H1 (cell line): ENCODE measurements around the gene MROH2B. TPM values are rescaled to one million over a fixed set of nuclear protein-coding genes. Genes with fewer than 3 reads are reported as not detected.
"Not testable (repeated sequence)": the region's sequence is repeated elsewhere in the genome, so short reads cannot be mapped to it uniquely, and the experiment has no call there.

Experiments used
- CTCF ChIA-PET: fragments of 300-600 bp; sonication (Branson Sonifier 250); formaldehyde crosslinking; loops from one replicate; lab custom pipeline; 2021; ENCODE audit not compliant: partially characterized antibody; lab: Charles Lee
- POLR2A ChIA-PET: fragments of 300-600 bp; sonication (Branson Sonifier 250); formaldehyde crosslinking; loops from one replicate; lab custom pipeline; 2021; ENCODE audit warnings: inconsistent platforms; ENCODE audit not compliant: partially characterized antibody; lab: Charles Lee
- DNase-seq, 2 experiments: peaks; one replicate each; pipeline versions ENCODE4 v3.0.0 to v3.0.0-alpha.2; 2010 to 2022; ENCODE audit warnings: low spot score in 2 of 2, low read depth in 1 of 2, mixed read lengths in 1 of 2
- FAIRE-seq: peaks from 2 replicates; lab custom pipeline; 2011; peaks lifted over from hg19 to GRCh38; lab: Jason Lieb, UNC
- H2AFZ ChIP-seq: 2 replicates; pipeline ENCODE4 v1.8.1; 2012; ENCODE audit warnings: low read length, inconsistent platforms
- H2AK5ac ChIP-seq: 2 replicates; pipeline ENCODE4 v1.6.1; 2013; ENCODE audit warnings: low read depth, low read length
- H2BK120ac ChIP-seq: replicated peaks from 2 replicates; pipeline ENCODE3; 2013; ENCODE audit warnings: low read depth, low read length, inconsistent platforms
- H2BK12ac ChIP-seq: 2 replicates; pipeline ENCODE4 v1.6.1; 2013; ENCODE audit warnings: low read depth, low read length
- H2BK15ac ChIP-seq: 2 replicates; pipeline ENCODE4 v1.6.1; 2013; ENCODE audit warnings: low read length
- H2BK20ac ChIP-seq: 2 replicates; pipeline ENCODE4 v1.6.1; 2013; ENCODE audit warnings: low read length
- H2BK5ac ChIP-seq: 2 replicates; pipeline ENCODE4 v1.6.1; 2013; ENCODE audit warnings: low read depth, low read length
- H3K14ac ChIP-seq: 2 replicates; pipeline ENCODE4 v1.6.1; 2013; ENCODE audit warnings: inconsistent platforms; ENCODE audit not compliant: insufficient read length
- H3K18ac ChIP-seq: 2 replicates; pipeline ENCODE4 v1.6.1; 2013; ENCODE audit warnings: low read length; ENCODE audit errors: extremely low read depth
- H3K23ac ChIP-seq: 2 replicates; pipeline ENCODE4 v1.6.1; 2013; ENCODE audit warnings: inconsistent platforms; ENCODE audit not compliant: insufficient read length
- H3K23me2 ChIP-seq: 2 replicates; pipeline ENCODE4 v1.6.1; 2013; ENCODE audit warnings: low read depth, low read length
- H3K27ac ChIP-seq: 2 replicates; pipeline ENCODE4 v1.6.1; 2011; ENCODE audit warnings: low read depth, low read length, inconsistent platforms
- H3K27me3 ChIP-seq, 4 experiments: replicated peaks in 1 of 4; 1 replicate in 1 of 4; 2 replicates in 3 of 4; pipeline versions ENCODE4 v1.6.1 to v1.8.1; 2011 to 2013; ENCODE audit warnings: low read length in 3 of 4, mild to moderate bottlenecking in 3 of 4, inconsistent platforms in 2 of 4, mixed read lengths in 2 of 4, moderate library complexity in 1 of 4; ENCODE audit not compliant: control insufficient read depth in 3 of 4, insufficient read depth in 3 of 4; ENCODE audit errors: extremely low read depth in 1 of 4
- H3K36me3 ChIP-seq, 4 experiments: 2 replicates each; pipeline versions ENCODE4 v1.6.1 to v1.8.1; 2011 to 2013; ENCODE audit warnings: mild to moderate bottlenecking in 4 of 4, low read length in 3 of 4, moderate library complexity in 2 of 4, control low read depth in 1 of 4, inconsistent platforms in 1 of 4; ENCODE audit not compliant: insufficient read depth in 4 of 4, control insufficient read depth in 2 of 4
- H3K4ac ChIP-seq: replicated peaks from 2 replicates; pipeline ENCODE3; 2013; ENCODE audit warnings: low read length, low read depth, mixed read lengths, inconsistent platforms; ENCODE audit not compliant: insufficient read length
- H3K4me1 ChIP-seq, 4 experiments: replicated peaks in 1 of 4; 1 replicate in 1 of 4; 2 replicates in 3 of 4; pipeline versions ENCODE4 v1.6.1 to v1.8.1; 2011 to 2013; ENCODE audit warnings: low read length in 3 of 4, inconsistent platforms in 2 of 4, mixed read lengths in 1 of 4; ENCODE audit not compliant: insufficient read depth in 4 of 4, control insufficient read depth in 3 of 4
- H3K4me2 ChIP-seq, 2 experiments: 2 replicates each; pipeline versions ENCODE4 v1.6.1 to v1.8.1; 2011 to 2013; ENCODE audit warnings: low read depth in 2 of 2, low read length in 2 of 2, control low read depth in 1 of 2, inconsistent platforms in 1 of 2, mild to moderate bottlenecking in 1 of 2; ENCODE audit not compliant: insufficient read depth in 1 of 2
- H3K4me3 ChIP-seq, 4 experiments: fragments of 200-600, 300-600 bp in 1 of 4; sonication (generic), shearing (Covaris generic), sonication (Bioruptor Twin) in 1 of 4; 2 replicates each; pipeline versions ENCODE4 v1.5.1 to v1.8.1; 2011 to 2016; ENCODE audit warnings: low read length in 4 of 4, low read depth in 3 of 4, control low read depth in 2 of 4, inconsistent platforms in 2 of 4, mild to moderate bottlenecking in 2 of 4, mixed read lengths in 1 of 4, moderate library complexity in 1 of 4; ENCODE audit not compliant: insufficient read depth in 2 of 4; ENCODE audit errors: extremely low read depth in 1 of 4
- H3K56ac ChIP-seq: replicated peaks from 2 replicates; pipeline ENCODE3; 2013; ENCODE audit warnings: low read depth, mild to moderate bottlenecking, mixed read lengths, low read length, inconsistent platforms; ENCODE audit not compliant: insufficient read length
- H3K79me1 ChIP-seq: 2 replicates; pipeline ENCODE4 v1.6.1; 2013; ENCODE audit warnings: low read depth, low read length, control low read depth
- H3K79me2 ChIP-seq, 2 experiments: 2 replicates each; pipeline versions ENCODE4 v1.6.1 to v1.8.1; 2012 to 2013; ENCODE audit warnings: low read length in 2 of 2, mild to moderate bottlenecking in 2 of 2, inconsistent platforms in 1 of 2; ENCODE audit not compliant: insufficient read depth in 2 of 2, control insufficient read depth in 1 of 2
- H3K9ac ChIP-seq, 4 experiments: replicated peaks in 1 of 4; 1 replicate in 1 of 4; 2 replicates in 3 of 4; pipeline versions ENCODE4 v1.6.1 to v1.8.1; 2011 to 2013; ENCODE audit warnings: low read depth in 3 of 4, low read length in 3 of 4, control low read depth in 2 of 4, mild to moderate bottlenecking in 2 of 4, moderate library complexity in 2 of 4, inconsistent platforms in 1 of 4; ENCODE audit errors: extremely low read depth in 1 of 4
- H3K9me3 ChIP-seq, 2 experiments: 2 replicates each; pipeline versions ENCODE4 v1.6.1 to v1.8.1; 2012 to 2013; ENCODE audit warnings: mild to moderate bottlenecking in 2 of 2, moderate library complexity in 2 of 2, control low read depth in 1 of 2, inconsistent platforms in 1 of 2, low read depth in 1 of 2, low read length in 1 of 2, mixed read lengths in 1 of 2; ENCODE audit not compliant: insufficient read depth in 2 of 2
- H4K20me1 ChIP-seq, 2 experiments: replicated peaks in 1 of 2; 2 replicates each; pipeline versions ENCODE3 to v1.8.1; 2011 to 2013; ENCODE audit warnings: inconsistent platforms in 2 of 2, low read length in 2 of 2, mild to moderate bottlenecking in 1 of 2; ENCODE audit not compliant: insufficient read depth in 2 of 2, control insufficient read depth in 1 of 2
- H4K5ac ChIP-seq: 2 replicates; pipeline ENCODE4 v1.6.1; 2013; ENCODE audit warnings: low read length, low read depth, mixed read lengths, inconsistent platforms; ENCODE audit not compliant: insufficient read length
- H4K8ac ChIP-seq: 2 replicates; pipeline ENCODE4 v1.8.0; 2013; ENCODE audit warnings: mild to moderate bottlenecking, moderate library complexity, low read length, inconsistent platforms; ENCODE audit not compliant: insufficient read depth; ENCODE audit errors: extremely low read depth
- H4K91ac ChIP-seq: replicated peaks from 2 replicates; pipeline ENCODE3; 2013; ENCODE audit warnings: low read length, mixed read lengths, inconsistent platforms; ENCODE audit not compliant: insufficient read length
- CTCF ChIP-seq, 3 experiments: IDR thresholded peaks; 1 replicate in 2 of 3; 2 replicates in 1 of 3; pipeline versions ENCODE4 v1.5.1 to v1.6.1; 2011; ENCODE audit warnings: low read length in 3 of 3, mild to moderate bottlenecking in 3 of 3, inconsistent platforms in 2 of 3, low read depth in 1 of 3, moderate library complexity in 1 of 3; ENCODE audit not compliant: insufficient read depth in 1 of 3; ENCODE audit errors: control extremely low read depth in 1 of 3
- RAD21 ChIP-seq, 2 experiments: IDR thresholded peaks in 1 of 2; conservative IDR thresholded peaks in 1 of 2; 2 replicates each; pipeline ENCODE4 v1.6.1; 2011; ENCODE audit warnings: low read depth in 2 of 2, low read length in 2 of 2, improper control_type of control experiment in 1 of 2, inconsistent platforms in 1 of 2, mild to moderate bottlenecking in 1 of 2, moderate library complexity in 1 of 2
- WGBS, 2 experiments: shearing (Covaris generic) in 1 of 2; methylation state at CpG; one replicate each; pipeline versions ENCODE4 v1.1.6 to v1.1.7; 2013 to 2015; ENCODE audit warnings: low lambda C conversion rate in 2 of 2, mixed read lengths in 2 of 2, inconsistent platforms in 1 of 2, low coverage in 1 of 2, missing lambda C conversion rate in 1 of 2; ENCODE audit not compliant: insufficient replicate concordance in 2 of 2, insufficient coverage in 1 of 2, insufficient read length in 1 of 2; ENCODE audit errors: extremely low coverage in 1 of 2, missing lambda C conversion rate in 1 of 2; 5-methylcytosine and 5-hydroxymethylcytosine counted together
- polyA plus RNA-seq, 7 experiments: library from polyadenylated mRNA; depleted of rRNA in 3 of 7; stranded (reverse) in 5 of 7; unstranded in 2 of 7; fragments of >200 nt in 5 of 7; fragments of 200-250 nt in 2 of 7; gene quantifications; 1 replicate in 5 of 7; 2 replicates in 1 of 7; 4 replicates in 1 of 7; pipeline versions ENCODE4 v1.2.1 to v1.2.3, GENCODE V29; 2011 to 2013; ENCODE audit warnings: missing spikeins in 2 of 7, mixed read lengths in 2 of 7
- total RNA-seq: library from RNA; stranded (reverse); fragmentation: NEBNext Ultra II Directional; extraction: Animal tissue kit (Norgen Biotek cat#: 25700); gene quantifications from 2 replicates; pipeline ENCODE4 v1.2.1, GENCODE V29; 2021

Gene MROH2B
- total and polyA plus RNA-seq, 2 of the 8 experiments (the other 6 are each of a cell fraction or from before 2014, with no cell fraction given), result not detected

DNA sequence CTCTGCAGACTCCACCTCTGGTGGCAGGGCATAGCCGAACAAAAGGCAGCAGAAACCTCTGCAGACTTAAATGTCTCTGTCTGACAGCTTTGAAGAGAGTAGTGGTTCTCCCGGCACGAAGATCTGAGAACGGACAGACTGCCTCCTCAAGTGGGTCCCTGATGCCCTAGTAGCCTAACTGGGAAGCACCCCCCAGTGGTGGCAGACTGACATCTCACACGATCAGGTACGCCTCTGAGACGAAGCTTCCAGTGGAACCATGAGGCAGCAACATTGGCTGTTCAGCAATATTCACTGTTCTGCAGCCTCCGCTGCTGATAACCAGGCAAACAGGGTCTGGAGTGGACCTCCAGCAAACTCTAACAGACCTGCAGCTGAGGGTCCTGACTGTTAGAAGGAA, 48.5 kb downstream of the MROH2B start:
- H3K9ac ChIP-seq, H3K27me3 ChIP-seq, H2BK120ac ChIP-seq, H3K4me3 ChIP-seq, H3K79me1 ChIP-seq, H3K36me3 ChIP-seq, H3K56ac ChIP-seq, H4K91ac ChIP-seq, H4K20me1 ChIP-seq, H2AFZ ChIP-seq, FAIRE-seq, H2BK20ac ChIP-seq, H4K8ac ChIP-seq, H3K4me1 ChIP-seq, H3K18ac ChIP-seq, H2AK5ac ChIP-seq, H3K23ac ChIP-seq, H3K27ac ChIP-seq, H2BK5ac ChIP-seq, DNase-seq, H3K23me2 ChIP-seq, H3K79me2 ChIP-seq, H3K4me2 ChIP-seq, POLR2A ChIA-PET, H3K4ac ChIP-seq, H4K5ac ChIP-seq, H2BK15ac ChIP-seq, H3K14ac ChIP-seq, H2BK12ac ChIP-seq: not testable (repeated sequence)
- H3K9me3 ChIP-seq, result peaks cover 7 to 12% of the 10 kb centered on the region in 2 experiments
- 94% methylated on average over 8 of the region's 8 CpGs; no CpG with 5 or more reads in 1 of the 2 experiments for WGBS, 2 experiments
- TF ChIP-seq RAD21 (IDR thresholded peaks at IDR 0.05 in 1 of 2, conservative IDR thresholded peaks at IDR 0.05 in 1 of 2; ENCODE audit: low read depth in 2 of 2, low read length in 2 of 2) (0 out of 4 replicates have a peak, but pooled peaks of 1 of the 2 experiments have one; percentile 2), CTCF (IDR thresholded peaks at IDR 0.05; ENCODE audit: control extremely low read depth in 1 of 3, insufficient read depth in 1 of 3, low read depth in 1 of 3, low read length in 3 of 3) (peak in 2 of 3 experiments; percentile 3 to 21; a peak in 2 of 4 replicates)
- CTCF ChIA-PET, result interaction anchor here (1.1 to 2.1 kb wide), 3 partner anchors 30 to 118 kb away, joined by 3 to 5 read pairs (median 3); no protein-coding TSS in a partner anchor
